Stimulated activated effector memory CD8-positive, alpha-beta T cell treated with anti-CD3 and anti-CD28 coated beads, Interleukin-12 subunit alpha, Interleukin-12 subunit beta, amount 100 ng/mL, for 72 hours (primary cell): ENCODE data around the gene SRGAP3.

ENCODE experiments used
- ATAC-seq: fragments of 150-1000 bp; cut with Tn5 transposase; 2 replicates; pipeline ENCODE4 v1.10.0; 2021
- DNase-seq, 2 donors: peaks; one replicate each; pipeline ENCODE4 v3.0.0; 2021 to 2022; ENCODE audit warnings: low spot score in 2 of 2
- H3K27ac Mint-ChIP-seq: one replicate; pipeline ENCODE4 v1.8.0; 2022; ENCODE audit warnings: mild to moderate bottlenecking, mixed read lengths
- H3K36me3 Mint-ChIP-seq: one replicate; pipeline ENCODE4 v1.8.0; 2022; ENCODE audit warnings: mild to moderate bottlenecking, mixed read lengths
- H3K4me1 Mint-ChIP-seq: one replicate; pipeline ENCODE4 v1.8.0; 2022; ENCODE audit warnings: mixed read lengths
- H3K4me3 Mint-ChIP-seq: one replicate; pipeline ENCODE4 v1.8.0; 2022; ENCODE audit warnings: mild to moderate bottlenecking, mixed read lengths
- H3K9me3 Mint-ChIP-seq: one replicate; pipeline ENCODE4 v1.8.0; 2022; ENCODE audit warnings: mixed read lengths

SRGAP3 gene

GRCh38 chr3:9204253-9204992 lies 45.0 kb downstream of the SRGAP3 start:
- DNase-seq (no peak), ATAC-seq (no peak)
- no peaks in the 10 kb centered on the region for H3K36me3 Mint-ChIP-seq
- no peak overlapping the region for H3K4me3 Mint-ChIP-seq
- H3K27ac Mint-ChIP-seq: no peak overlapping the region
- H3K9me3 Mint-ChIP-seq: no peaks in the 10 kb centered on the region
- no peaks in the 10 kb centered on the region for H3K4me1 Mint-ChIP-seq

- Mint-ChIP-seq H3K36me3 (no peaks in the 10 kb centered on the region), H3K9me3 (no peaks in the 10 kb centered on the region), H3K27ac (no peak overlapping the region), H3K4me1 (no peaks in the 10 kb centered on the region), H3K4me3 (no peak overlapping the region)
- DNase-seq: no peak
- ATAC-seq: no peak
These were observed 46.1 kb downstream of the SRGAP3 start for GRCh38 chr3:9203317-9203716.

DNA sequence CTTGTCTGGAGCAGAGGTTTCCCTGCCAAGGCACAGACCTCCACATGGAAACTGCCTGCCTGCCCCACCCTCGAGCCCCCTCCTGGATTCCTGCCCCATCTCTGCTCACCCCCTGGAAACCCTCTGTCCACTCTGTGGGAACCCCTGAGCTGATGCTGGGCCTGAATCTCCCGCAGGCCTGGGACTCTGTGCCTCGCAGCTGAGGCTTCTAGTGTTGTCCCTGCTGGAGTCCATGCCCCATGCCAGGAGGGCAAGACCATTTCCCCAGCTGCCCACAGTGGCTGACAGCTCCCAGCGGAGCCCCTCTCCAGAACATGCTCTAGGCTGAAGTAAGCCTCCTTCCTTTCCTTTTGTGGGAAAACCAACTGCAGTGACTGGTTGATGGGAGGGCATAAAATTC lies 46.9 kb downstream of the SRGAP3 start:
- Mint-ChIP-seq H3K4me3 (no peak overlapping the region), H3K27ac (no peak overlapping the region), H3K36me3 (no peaks in the 10 kb centered on the region), H3K4me1 (no peaks in the 10 kb centered on the region), H3K9me3 (no peaks in the 10 kb centered on the region)
- peak; percentile 14 for ATAC-seq
- DNase-seq: no peak

DNA sequence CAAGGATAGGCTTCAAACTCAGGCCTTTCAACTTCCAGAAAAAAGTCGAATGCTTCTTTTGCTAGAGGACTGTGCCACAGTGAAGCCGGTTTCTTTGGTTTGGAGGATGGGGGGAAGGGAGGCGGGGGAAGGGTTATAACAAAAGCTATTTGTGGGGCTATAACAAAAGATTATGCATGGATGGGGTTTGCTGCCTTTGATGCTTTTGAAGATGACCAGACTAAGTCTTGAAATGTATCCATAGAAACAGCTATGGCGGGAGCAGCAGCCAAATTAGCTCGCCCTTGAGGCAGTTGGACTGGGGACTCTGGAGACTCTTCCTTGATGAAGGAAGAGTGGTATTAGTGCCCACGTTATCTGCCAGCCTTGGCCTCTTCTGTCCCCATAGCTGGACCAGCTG lies 47.5 kb downstream of the SRGAP3 start:
- Mint-ChIP-seq H3K4me3 (no peak overlapping the region), H3K9me3 (no peaks in the 10 kb centered on the region), H3K4me1 (no peaks in the 10 kb centered on the region), H3K27ac (no peak overlapping the region), H3K36me3 (no peaks in the 10 kb centered on the region)
- ATAC-seq (peak; percentile 5), DNase-seq (no peak)

DNA sequence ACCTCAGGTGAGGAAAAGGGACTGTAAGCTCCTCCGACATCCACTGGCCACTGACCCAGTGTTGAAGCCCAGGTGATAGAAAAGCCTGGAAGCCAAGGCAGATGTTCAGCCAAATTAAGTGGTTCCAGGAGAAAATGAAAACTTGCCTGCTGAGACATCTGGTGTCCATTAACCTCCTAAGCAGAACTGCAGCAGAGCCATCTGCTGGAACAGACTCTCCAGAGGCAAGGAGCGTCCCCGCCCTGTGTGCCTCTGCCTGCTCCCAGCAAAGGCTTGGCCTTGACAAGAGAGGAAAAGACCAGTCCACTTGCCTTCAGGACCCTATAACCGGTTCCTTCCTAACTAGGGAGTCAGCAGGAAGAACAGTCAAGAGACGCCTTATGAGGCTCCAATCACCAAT lies 48.2 kb downstream of the SRGAP3 start:
- ATAC-seq (no peak), DNase-seq (no peak)
- Mint-ChIP-seq H3K4me3 (no peak overlapping the region), H3K36me3 (no peaks in the 10 kb centered on the region), H3K4me1 (no peaks in the 10 kb centered on the region), H3K27ac (no peak overlapping the region), H3K9me3 (no peaks in the 10 kb centered on the region)

DNA sequence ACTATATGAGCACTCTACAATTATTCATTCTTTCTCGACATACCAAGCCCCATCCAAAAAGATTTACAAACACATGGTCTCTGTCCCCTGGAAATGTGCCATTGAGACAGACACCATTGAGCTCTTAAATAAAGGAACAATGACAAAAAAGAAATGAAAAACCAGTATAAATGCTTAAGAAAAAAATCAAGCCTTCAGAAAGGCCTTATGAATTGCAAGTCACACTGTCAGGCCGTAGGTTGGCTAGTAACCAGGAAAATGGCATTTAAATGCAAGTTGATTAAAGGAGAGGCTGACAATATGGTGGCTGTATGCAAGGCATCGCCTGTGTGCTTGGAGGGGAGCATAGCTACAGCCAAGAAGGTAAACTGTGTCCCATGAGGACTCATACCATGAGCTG lies 49.7 kb downstream of the SRGAP3 start:
- H3K36me3 Mint-ChIP-seq: no peaks in the 10 kb centered on the region
- H3K4me1 Mint-ChIP-seq: no peaks in the 10 kb centered on the region
- DNase-seq (no peak), ATAC-seq (no peak)
- no peak overlapping the region for H3K4me3 Mint-ChIP-seq
- H3K27ac Mint-ChIP-seq: no peak overlapping the region
- H3K9me3 Mint-ChIP-seq: no peaks in the 10 kb centered on the region

- no peaks in the 10 kb centered on the region for H3K4me1 Mint-ChIP-seq
- no peak for ATAC-seq
- no peak for DNase-seq
- H3K4me3 Mint-ChIP-seq: no peak overlapping the region
- no peak overlapping the region for H3K27ac Mint-ChIP-seq
- H3K9me3 Mint-ChIP-seq: no peaks in the 10 kb centered on the region
- no peaks in the 10 kb centered on the region for H3K36me3 Mint-ChIP-seq
These were observed 50.5 kb downstream of the SRGAP3 start for GRCh38 chr3:9198899-9199335.

GRCh38 chr3:9198261-9198660 lies 51.2 kb downstream of the SRGAP3 start:
- no peak overlapping the region for H3K27ac Mint-ChIP-seq

DNA sequence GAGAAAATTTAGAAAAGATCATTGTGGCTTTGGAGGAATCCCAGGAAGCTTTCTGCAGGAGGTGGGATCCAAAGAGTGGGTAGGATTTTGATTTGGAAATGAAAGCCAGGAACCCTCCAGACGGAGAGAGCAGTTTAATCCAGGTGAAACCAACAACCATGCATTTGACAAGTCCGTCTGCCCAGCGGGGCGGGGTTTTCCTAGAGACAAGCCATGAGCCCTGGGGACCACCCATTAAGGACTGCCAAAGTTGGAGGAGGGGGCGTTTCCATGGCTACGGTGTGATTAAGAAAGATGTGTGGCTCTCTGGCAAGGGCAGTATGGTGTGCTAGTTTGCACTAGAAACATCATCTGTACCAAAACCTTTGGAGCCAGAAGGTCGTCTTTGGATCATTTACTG lies 53.4 kb downstream of the SRGAP3 start:
- Mint-ChIP-seq H3K36me3 (no peaks in the 10 kb centered on the region), H3K27ac (no peak overlapping the region), H3K4me1 (no peaks in the 10 kb centered on the region), H3K9me3 (no peaks in the 10 kb centered on the region), H3K4me3 (no peak overlapping the region)
- ATAC-seq (no peak), DNase-seq (no peak)

More at GRCh38 chr3:9198261-9198660, 51.2 kb downstream of the SRGAP3 start:
- DNase-seq (no peak), ATAC-seq (no peak)
- Mint-ChIP-seq H3K36me3 (no peaks in the 10 kb centered on the region), H3K4me3 (no peak overlapping the region), H3K9me3 (no peaks in the 10 kb centered on the region), H3K4me1 (no peaks in the 10 kb centered on the region)

DNA sequence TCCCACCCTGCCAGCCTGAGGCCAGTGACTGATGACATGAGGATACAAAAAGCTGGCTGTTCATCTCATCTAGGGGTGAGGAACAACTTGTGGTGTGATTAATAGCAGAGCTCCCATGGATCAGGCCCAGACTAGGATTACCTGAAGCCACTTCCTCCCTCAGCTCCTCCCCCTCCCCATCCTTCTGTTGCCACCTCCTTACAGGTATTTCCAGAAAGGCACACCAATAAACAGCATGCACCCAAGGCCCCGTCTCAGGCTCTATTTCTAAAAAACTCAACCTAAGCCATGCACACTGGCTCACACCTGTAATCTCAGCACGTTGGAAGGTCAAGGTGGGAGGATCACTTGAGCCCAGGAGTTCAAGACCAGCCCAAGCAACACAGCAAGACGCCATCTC lies 54.1 kb downstream of the SRGAP3 start:
- Mint-ChIP-seq H3K4me1 (no peaks in the 10 kb centered on the region), H3K4me3 (no peak overlapping the region), H3K9me3 (no peaks in the 10 kb centered on the region), H3K27ac (no peak overlapping the region), H3K36me3 (no peaks in the 10 kb centered on the region)
- ATAC-seq (no peak), DNase-seq (no peak)

DNA sequence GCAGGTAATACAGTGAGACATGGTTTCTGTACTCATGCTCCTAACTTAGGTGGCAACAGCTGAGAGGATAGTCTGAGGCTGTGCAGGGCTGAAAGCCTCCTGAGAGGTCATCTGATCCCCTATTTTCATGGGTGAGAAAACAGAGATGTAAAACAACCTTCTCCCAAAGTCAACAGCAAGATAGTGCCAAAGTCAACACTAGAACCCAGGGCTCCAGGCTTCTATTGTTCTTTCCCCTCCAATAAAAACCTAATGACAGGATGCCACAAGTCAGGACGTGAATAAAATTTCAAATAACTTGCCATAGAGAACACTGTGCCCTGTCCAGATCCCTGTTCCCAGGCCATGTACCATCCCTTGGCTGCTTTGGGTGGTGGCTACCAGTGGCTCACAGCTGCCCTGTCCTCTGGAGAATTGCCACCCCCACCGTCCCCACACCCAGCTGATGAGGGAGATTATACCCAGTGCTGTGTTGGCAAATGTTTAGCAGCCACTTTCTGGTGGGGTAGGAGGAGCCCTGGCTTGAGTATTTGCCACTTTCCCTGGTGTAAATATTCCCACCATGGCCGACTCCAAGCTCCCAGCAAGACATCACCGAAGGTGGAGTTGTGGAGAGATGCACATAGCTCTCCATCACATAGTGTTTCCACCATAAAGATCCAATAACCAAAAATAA lies 54.8 kb downstream of the SRGAP3 start:
- Mint-ChIP-seq H3K4me1 (no peaks in the 10 kb centered on the region), H3K4me3 (no peak overlapping the region), H3K27ac (no peak overlapping the region), H3K9me3 (no peaks in the 10 kb centered on the region), H3K36me3 (no peaks in the 10 kb centered on the region)
- no peak for ATAC-seq
- no peak for DNase-seq

GRCh38 chr3:9193633-9194195 lies 55.7 kb downstream of the SRGAP3 start:
- no peaks in the 10 kb centered on the region for H3K36me3 Mint-ChIP-seq
- no peak overlapping the region for H3K27ac Mint-ChIP-seq

DNA sequence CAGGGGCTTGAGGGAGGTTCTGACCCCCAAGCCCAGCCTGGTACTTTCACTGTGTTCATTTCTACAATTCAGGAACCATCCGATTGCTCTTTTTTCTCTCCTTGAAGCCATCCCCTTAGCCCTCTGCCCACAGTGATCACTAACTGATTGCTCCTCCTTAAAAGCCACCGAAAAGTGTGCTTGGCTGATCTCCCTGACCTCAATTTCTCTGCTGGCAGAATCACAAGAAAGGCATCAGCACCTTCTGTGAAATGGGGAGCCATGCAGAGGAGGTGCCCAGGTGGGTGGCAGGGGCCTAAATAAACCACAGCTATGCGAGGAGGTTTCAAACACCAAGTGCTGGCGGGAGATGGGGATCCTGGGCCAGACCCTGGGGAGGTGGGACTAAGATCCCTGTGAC lies 56.2 kb downstream of the SRGAP3 start:
- H3K9me3 Mint-ChIP-seq: no peaks in the 10 kb centered on the region
- H3K4me3 Mint-ChIP-seq: no peak overlapping the region
- H3K27ac Mint-ChIP-seq: peak overlapping the region; percentile 17
- H3K36me3 Mint-ChIP-seq: no peaks in the 10 kb centered on the region
- DNase-seq: no peak
- H3K4me1 Mint-ChIP-seq: no peaks in the 10 kb centered on the region
- no peak for ATAC-seq

More at GRCh38 chr3:9193633-9194195, 55.7 kb downstream of the SRGAP3 start:
- no peaks in the 10 kb centered on the region for H3K9me3 Mint-ChIP-seq
- DNase-seq (no peak), ATAC-seq (no peak)
- H3K4me3 Mint-ChIP-seq: no peak overlapping the region
- H3K4me1 Mint-ChIP-seq: no peaks in the 10 kb centered on the region

DNA sequence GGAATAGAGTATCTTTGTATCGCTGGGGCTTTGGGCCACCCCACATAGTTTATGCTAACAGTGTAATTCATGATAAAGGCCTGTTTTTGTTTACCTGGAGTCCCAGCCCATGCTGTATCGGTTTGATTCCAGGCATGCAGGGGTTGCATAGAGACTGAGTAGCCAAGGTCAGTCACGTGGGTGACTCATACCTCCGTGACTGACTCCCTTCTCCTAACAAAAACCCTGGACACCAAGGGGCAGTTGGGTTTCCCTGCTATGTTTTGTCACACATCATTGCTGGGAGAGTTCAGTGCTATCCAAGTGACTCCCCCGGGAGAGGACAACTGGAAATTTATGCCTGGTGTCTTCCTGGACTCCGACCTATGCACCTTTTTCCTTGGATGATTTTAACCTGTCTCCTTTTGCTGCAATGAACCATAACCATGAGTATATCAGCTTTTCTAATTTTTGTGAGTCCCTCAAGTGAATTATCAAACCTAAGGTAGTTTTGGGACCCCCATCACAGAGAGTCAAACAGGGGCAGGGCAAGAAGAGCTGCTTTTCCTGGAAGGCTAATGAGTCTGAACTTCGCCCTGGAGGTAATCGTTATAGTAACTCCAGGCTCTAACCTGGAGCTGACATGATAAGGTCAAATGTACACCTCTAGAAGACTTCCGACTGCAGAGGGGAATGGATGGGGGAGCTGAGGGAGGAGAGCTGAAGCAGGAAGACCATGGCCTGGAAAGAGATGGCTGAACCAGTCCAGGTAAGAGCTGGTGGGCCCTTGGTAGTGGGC lies 57.0 kb downstream of the SRGAP3 start:
- ATAC-seq (no peak), DNase-seq (no peak)
- Mint-ChIP-seq H3K36me3 (no peaks in the 10 kb centered on the region), H3K4me3 (no peak overlapping the region), H3K9me3 (no peaks in the 10 kb centered on the region), H3K4me1 (no peaks in the 10 kb centered on the region), H3K27ac (peak overlapping the region; percentile 17)

DNA sequence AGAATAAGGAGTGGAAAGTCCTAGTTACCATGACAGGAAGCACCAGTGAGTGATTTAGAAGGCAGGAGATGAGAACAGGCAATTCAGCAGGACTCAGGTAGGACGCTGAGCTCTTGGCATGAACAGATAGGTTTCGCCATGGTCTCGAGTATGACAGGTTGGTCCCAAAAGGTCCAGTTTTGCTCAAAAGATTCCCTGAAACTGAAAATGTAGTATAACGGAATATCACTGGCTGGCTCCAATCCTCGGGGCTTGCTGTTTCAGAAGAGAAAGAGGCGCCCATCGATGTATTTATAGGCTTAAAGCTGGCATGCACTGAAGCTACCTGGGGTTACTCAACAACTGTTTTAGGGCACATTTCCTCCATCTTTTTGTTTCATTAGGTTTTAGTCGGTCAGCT lies 59.2 kb downstream of the SRGAP3 start:
- no peak for ATAC-seq
- Mint-ChIP-seq H3K4me1 (no peaks in the 10 kb centered on the region), H3K4me3 (no peak overlapping the region), H3K36me3 (no peaks in the 10 kb centered on the region), H3K27ac (no peak overlapping the region), H3K9me3 (no peaks in the 10 kb centered on the region)
- no peak for DNase-seq
